PC-3 (cell line): Measurements from ENCODE around the gene UMPS. TPM values are rescaled to one million over a fixed set of nuclear protein-coding genes. Genes with fewer than 3 reads are reported as not detected.
A peak's percentile ranks its signal among the peaks of the same experiment; 100 is the strongest.

ENCODE experiments used
- ATAC-seq: fragments of 200-7000 bp; cut with Tn5 transposase; 2 replicates; pipeline ENCODE4 v1.9.1; 2020; ENCODE audit warnings: mild to moderate bottlenecking, moderate library complexity
- BruUV-seq: library from RNA; stranded (reverse); fragments of 400-500 nt; replicated peaks from 2 replicates; lab custom pipeline; 2021; lab: Mats Ljungman, UMichigan
- CTCF ChIA-PET: fragments of 300-600 bp; sonication (Branson Sonifier 250); formaldehyde crosslinking; loops from one replicate; lab custom pipeline; 2022; ENCODE audit warnings: antibody characterized with exemption; lab: Charles Lee
- POLR2A ChIA-PET: fragments of 300-600 bp; sonication (Branson Sonifier 250); formaldehyde crosslinking; loops from one replicate; lab custom pipeline; 2022; ENCODE audit warnings: antibody characterized with exemption; ENCODE audit not compliant: unreplicated experiment; lab: Charles Lee
- DNase-seq: peaks from one replicate; pipeline ENCODE4 v3.0.0-alpha.2; 2015
- H2AFZ ChIP-seq: fragments of 300-600 bp; sonication (generic); 2 replicates; pipeline ENCODE4 v1.6.0; 2016; ENCODE audit warnings: antibody characterized with exemption, low read length
- H3F3A ChIP-seq: fragments of 300-600 bp; sonication (generic); one replicate; pipeline ENCODE4 v1.6.0; 2017; ENCODE audit warnings: antibody characterized with exemption, low read length, control low read depth, mild to moderate bottlenecking; ENCODE audit not compliant: unreplicated experiment
- H3K27ac ChIP-seq: fragments of 300-600 bp; sonication (generic); 2 replicates; pipeline ENCODE4 v1.5.1; 2016; ENCODE audit warnings: mild to moderate bottlenecking, low read length
- H3K27me3 ChIP-seq: fragments of 300-600 bp; sonication (generic); 2 replicates; pipeline ENCODE4 v1.6.1; 2016; ENCODE audit warnings: low read length, mixed read lengths
- H3K36me3 ChIP-seq: fragments of 300-600 bp; sonication (generic); 2 replicates; pipeline ENCODE4 v1.6.1; 2016; ENCODE audit warnings: low read depth, mixed run types, low read length, mixed read lengths
- H3K4me1 ChIP-seq: fragments of 300-600 bp; sonication (generic); 2 replicates; pipeline ENCODE4 v1.5.1; 2016; ENCODE audit warnings: low read length; ENCODE audit not compliant: insufficient read depth
- H3K4me2 ChIP-seq: fragments of 300-600 bp; sonication (generic); 2 replicates; pipeline ENCODE4 v1.6.0; 2016; ENCODE audit warnings: low read length
- H3K4me3 ChIP-seq: fragments of 300-600 bp; sonication (generic); 2 replicates; pipeline ENCODE4 v1.5.1; 2016; ENCODE audit warnings: mild to moderate bottlenecking, low read length, mixed read lengths
- H3K79me2 ChIP-seq: fragments of 300-600 bp; sonication (generic); 2 replicates; pipeline ENCODE4 v1.6.1; 2017; ENCODE audit warnings: low read length, mixed read lengths
- H3K9ac ChIP-seq: fragments of 300-600 bp; sonication (generic); 2 replicates; pipeline ENCODE4 v1.6.0; 2016; ENCODE audit warnings: mild to moderate bottlenecking, low read length
- H3K9me2 ChIP-seq: fragments of 300-600 bp; sonication (generic); replicated peaks from 2 replicates; pipeline ENCODE4 v1.6.1; 2016; ENCODE audit warnings: mixed run types, low read length, mixed read lengths
- H3K9me3 ChIP-seq: fragments of 300-600 bp; sonication (generic); 2 replicates; pipeline ENCODE4 v1.6.1; 2016; ENCODE audit warnings: low read length, mixed read lengths
- H4K20me1 ChIP-seq: fragments of 300-600 bp; sonication (generic); 2 replicates; pipeline ENCODE4 v1.6.1; 2016; ENCODE audit warnings: low read length, mixed read lengths
- CTCF ChIP-seq: fragments of 300-600 bp; sonication (generic); conservative IDR thresholded peaks from 2 replicates; pipeline ENCODE4 v1.5.1; 2017; ENCODE audit warnings: antibody characterized with exemption, low read depth, mild to moderate bottlenecking, low read length
- EZH2 ChIP-seq: fragments of 300-600 bp; sonication (generic); IDR thresholded peaks from one replicate; pipeline ENCODE4 v1.6.1; 2017; ENCODE audit warnings: antibody characterized with exemption, mild to moderate bottlenecking, low read length; ENCODE audit not compliant: unreplicated experiment
- EZH2phosphoT487 ChIP-seq: fragments of 300-600 bp; sonication (generic); IDR thresholded peaks from 2 replicates; pipeline ENCODE4 v1.6.1; 2018; ENCODE audit warnings: mild to moderate bottlenecking, antibody characterized with exemption, low read length, borderline replicate concordance
- intact Hi-C: fragments of 100-400 bp; cut with micrococcal nuclease; formaldehyde crosslinking; loops from 2 replicates; pipeline ENCODE4 v1.9.0; 2023
- total RNA-seq: library from RNA; depleted of rRNA; stranded (reverse); fragments of >200 nt; gene quantifications from 2 replicates; pipeline ENCODE4 v1.2.3, GENCODE V29; 2014

The UMPS gene
- total RNA-seq, 1 experiment from 2014 or later, result 38.4 TPM

- Histone ChIP-seq H3K9me3 (no peaks in the 10 kb centered on the region), H3K4me2 (0 out of 2 replicates have a peak overlapping the region, but pooled peaks have one; percentile 12), H2AFZ (no peak overlapping the region), H3F3A (no peaks in the 10 kb centered on the region), H3K9ac (no peak overlapping the region), H3K27ac (peak overlapping the region; percentile 33), H3K4me3 (no peak overlapping the region), H3K4me1 (peaks cover 14% of the 10 kb centered on the region), H3K36me3 (no peaks in the 10 kb centered on the region), H4K20me1 (no peaks in the 10 kb centered on the region), H3K27me3 (no peaks in the 10 kb centered on the region), H3K79me2 (no peaks in the 10 kb centered on the region), H3K9me2 (no peaks in the 10 kb centered on the region)
- POLR2A ChIA-PET, result no interaction called here
- DNase-seq, result peak; percentile 63
- CTCF ChIA-PET, result no interaction called here
- BruUV-seq, result no TSS peak
- peak; percentile 92 for ATAC-seq
- TF ChIP-seq EZH2phosphoT487, result no peak
- TF ChIP-seq CTCF, result no peak
- TF ChIP-seq EZH2, result no peak
- intact Hi-C loops, result no loop called here
Measured at GRCh38 chr3:124793054-124793739, 62.9 kb downstream of the UMPS start.

GRCh38 chr3:124796477-124796876 is 66.2 kb downstream of the UMPS start:
- Histone ChIP-seq H3K9me2 (no peaks in the 10 kb centered on the region), H4K20me1 (no peaks in the 10 kb centered on the region), H3K79me2 (no peaks in the 10 kb centered on the region), H3K9ac (no peak overlapping the region), H3K9me3 (no peaks in the 10 kb centered on the region), H3K36me3 (no peaks in the 10 kb centered on the region), H3F3A (no peaks in the 10 kb centered on the region), H3K27me3 (no peaks in the 10 kb centered on the region), H2AFZ (no peak overlapping the region), H3K4me1 (peaks cover 14% of the 10 kb centered on the region), H3K27ac (no peak overlapping the region), H3K4me2 (no peak overlapping the region), H3K4me3 (no peak overlapping the region)
- intact Hi-C loops, result no loop called here
- no peak for ATAC-seq
- no peak for DNase-seq
- TF ChIP-seq EZH2 (no peak), EZH2phosphoT487 (no peak), CTCF (no peak)
- POLR2A ChIA-PET, result no interaction called here
- CTCF ChIA-PET, result no interaction called here
- BruUV-seq, result no TSS peak

- ChIA-PET POLR2A (interaction anchor here (0.6 kb wide), 1 partner anchor 15 kb away, joined by 9 read pairs; no protein-coding TSS in a partner anchor), CTCF (no interaction called here)
- no peak for TF ChIP-seq CTCF
- no peak for TF ChIP-seq EZH2phosphoT487
- TF ChIP-seq EZH2, result no peak
- no peaks in the 10 kb centered on the region for H3K9me2 ChIP-seq
- ATAC-seq (no peak), DNase-seq (no peak)
- no peak overlapping the region for H2AFZ ChIP-seq
- no peaks in the 10 kb centered on the region for H4K20me1 ChIP-seq
- no peak overlapping the region for H3K4me3 ChIP-seq
- no peaks in the 10 kb centered on the region for H3K27me3 ChIP-seq
- no peak overlapping the region for H3K4me2 ChIP-seq
- H3K9me3 ChIP-seq, result no peaks in the 10 kb centered on the region
- H3K4me1 ChIP-seq, result peaks cover 14% of the 10 kb centered on the region
- no peak overlapping the region for H3K27ac ChIP-seq
- BruUV-seq, result no TSS peak
- H3K9ac ChIP-seq, result no peak overlapping the region
- no peaks in the 10 kb centered on the region for H3K36me3 ChIP-seq
- intact Hi-C loops, result no loop called here
- no peaks in the 10 kb centered on the region for H3K79me2 ChIP-seq
- H3F3A ChIP-seq, result no peaks in the 10 kb centered on the region
Measured at GRCh38 chr3:124797426-124797945, 67.2 kb downstream of the UMPS start.
